HG02981 (cell line): ENCODE measurements around the gene EXOSC10.

ENCODE experiments used
- ATAC-seq: cut with Tn5 transposase; IDR thresholded peaks from one replicate; pipeline ENCODE4 v1.9.1; 2021; ENCODE audit warnings: mild to moderate bottlenecking, moderate library complexity; ENCODE audit not compliant: unreplicated experiment

EXOSC10 gene

DNA sequence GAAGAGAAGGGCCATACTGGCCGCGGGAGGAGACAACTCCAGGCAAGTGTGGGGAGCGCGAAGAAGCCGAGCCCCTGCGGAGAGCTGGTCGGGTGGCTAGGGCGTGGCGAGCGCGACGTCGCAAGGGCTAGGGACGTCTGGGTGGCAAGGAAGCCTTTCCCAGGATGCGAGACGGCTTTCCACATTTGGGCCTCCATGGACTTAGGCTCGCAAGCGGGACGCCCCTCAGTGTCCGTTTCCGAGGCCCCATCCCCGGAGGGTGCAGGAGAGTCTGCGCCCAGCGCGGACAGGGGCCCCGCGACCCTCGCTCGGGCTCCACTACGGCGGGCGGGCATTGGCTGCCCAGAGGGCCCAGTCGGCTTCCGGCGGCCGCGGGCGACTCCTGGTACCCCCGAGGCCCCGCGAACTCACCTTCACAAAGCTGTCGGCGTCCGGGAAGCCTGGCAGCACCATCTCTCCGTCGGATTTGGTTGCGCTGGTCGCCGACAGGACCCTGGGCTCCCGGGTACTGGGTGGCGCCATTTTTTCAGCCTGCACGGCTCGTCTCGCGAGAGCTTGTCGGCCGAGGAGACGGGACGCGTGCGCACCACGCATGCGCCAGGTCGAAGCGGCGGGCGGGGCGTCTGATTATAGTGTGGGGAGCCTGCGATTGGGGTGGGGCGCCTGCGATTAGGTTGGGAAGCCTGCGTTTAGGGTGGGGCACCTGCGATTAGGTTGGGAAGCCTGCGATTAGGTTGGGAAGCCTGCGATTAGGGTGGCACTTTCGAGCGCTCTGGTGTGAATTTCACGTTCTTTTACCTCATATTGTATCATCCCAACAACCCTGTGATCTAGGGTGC is at the start of gene EXOSC10:
Gene EXOSC10, minus strand, starts transcription at position 560 of the 839 bp plus-strand sequence. Its CDS starts 38 bp downstream, at position 522.
- ATAC-seq, result peak; percentile 87

GRCh38 chr1:11147197-11147770 is 47.6 kb upstream of the EXOSC10 start:
- ATAC-seq, result no peak

GRCh38 chr1:11145741-11146140 is 46.1 kb upstream of the EXOSC10 start:
- ATAC-seq, result no peak

GRCh38 chr1:11144570-11145256 is 45.0 kb upstream of the EXOSC10 start:
- ATAC-seq, result no peak

DNA sequence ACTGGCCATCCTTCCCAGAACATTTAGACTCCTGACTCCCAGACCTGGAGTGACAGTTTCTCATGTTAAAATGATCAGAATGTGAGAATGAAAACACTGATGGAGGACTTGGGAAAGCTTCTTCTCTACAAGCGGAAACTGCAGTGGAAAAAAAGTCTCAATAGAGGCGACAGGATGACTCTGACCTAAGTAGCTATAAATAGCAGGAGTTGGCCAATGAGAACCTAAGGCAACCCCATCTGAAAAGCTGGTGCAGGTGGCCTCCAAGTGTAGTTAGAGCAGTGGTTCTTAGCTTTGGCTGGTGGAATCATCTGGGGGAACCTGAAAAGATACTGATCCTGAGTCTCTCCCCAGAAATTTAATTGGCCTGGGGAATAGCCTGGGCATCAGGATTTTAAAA is 44.2 kb upstream of the EXOSC10 start:
- ATAC-seq, result no peak

- no peak for ATAC-seq
These were observed 43.7 kb upstream of the EXOSC10 start for GRCh38 chr1:11143401-11143800.

DNA sequence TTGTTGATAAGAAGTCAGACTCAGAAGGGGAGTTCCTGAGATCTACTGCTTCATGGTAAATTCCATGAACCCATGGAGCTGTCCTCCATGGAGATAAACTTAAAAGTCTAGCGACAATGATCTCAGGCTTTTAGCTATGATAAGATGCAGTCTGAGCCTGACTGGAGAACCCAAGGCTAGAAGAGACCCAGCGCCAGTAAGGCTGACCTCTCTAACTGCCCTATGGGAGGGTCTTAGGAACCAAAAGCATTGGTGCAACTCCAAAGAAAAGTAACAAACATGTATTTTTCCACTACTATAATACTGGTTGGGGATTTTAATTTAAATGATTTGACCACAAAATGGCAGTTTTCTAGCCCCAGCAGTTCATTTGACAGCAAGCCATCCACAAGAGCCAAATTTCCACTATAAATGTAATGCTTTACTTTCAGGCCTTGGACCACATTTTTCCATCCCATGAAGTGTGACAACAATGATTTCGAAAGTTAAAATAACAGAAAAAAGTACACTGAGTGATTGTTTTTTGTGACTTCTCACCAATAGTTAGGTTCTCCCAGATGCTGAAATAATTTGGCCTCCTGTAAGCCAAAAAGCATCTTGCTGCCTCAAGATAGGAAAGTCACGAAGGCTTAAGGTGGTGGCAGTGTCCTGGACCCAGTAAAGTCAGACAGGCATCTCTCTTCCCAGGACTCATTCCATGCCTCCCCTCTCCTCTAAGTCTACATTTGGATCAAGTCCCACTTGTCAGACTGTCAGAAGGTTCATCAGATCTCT is 43.1 kb upstream of the EXOSC10 start:
- no peak for ATAC-seq

DNA sequence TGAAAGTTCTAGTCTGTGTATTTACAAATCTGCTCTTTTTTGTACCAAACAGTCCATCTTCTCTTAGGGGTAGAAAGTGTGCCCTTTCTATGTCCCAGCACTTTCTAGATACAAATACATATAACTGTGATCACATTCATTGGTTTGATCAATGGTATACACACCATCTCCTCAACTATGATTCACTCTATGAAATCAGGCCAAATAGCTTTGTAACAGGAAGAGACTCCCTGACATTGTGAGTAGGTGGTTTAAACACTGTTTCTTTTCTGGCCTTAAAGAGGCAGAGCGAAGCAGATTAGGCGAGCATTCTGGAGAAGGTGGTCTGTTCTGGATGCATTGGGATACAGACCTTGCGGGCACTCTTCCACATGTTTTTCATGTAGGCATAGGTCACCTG is 39.3 kb upstream of the EXOSC10 start:
- no peak for ATAC-seq

- ATAC-seq, result no peak
These were observed 38.4 kb upstream of the EXOSC10 start for GRCh38 chr1:11138029-11138428.

DNA sequence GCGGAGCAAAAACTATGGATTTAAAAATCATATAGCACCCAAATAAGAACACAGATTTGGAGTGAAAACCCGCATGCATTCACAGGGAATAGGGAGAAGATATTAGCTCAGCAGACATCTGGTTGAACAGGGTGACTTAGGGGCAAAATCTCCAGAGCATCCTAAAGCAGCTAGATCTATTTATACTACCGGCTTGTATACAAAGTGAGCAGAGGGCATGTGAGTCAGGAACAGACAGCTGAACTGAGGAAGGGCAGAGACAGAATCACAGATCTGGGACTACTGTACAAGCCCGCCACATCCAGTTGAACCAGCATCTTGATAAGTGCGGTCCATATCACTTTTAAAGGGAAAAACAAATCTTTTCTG is 35.2 kb upstream of the EXOSC10 start:
- ATAC-seq, result no peak

DNA sequence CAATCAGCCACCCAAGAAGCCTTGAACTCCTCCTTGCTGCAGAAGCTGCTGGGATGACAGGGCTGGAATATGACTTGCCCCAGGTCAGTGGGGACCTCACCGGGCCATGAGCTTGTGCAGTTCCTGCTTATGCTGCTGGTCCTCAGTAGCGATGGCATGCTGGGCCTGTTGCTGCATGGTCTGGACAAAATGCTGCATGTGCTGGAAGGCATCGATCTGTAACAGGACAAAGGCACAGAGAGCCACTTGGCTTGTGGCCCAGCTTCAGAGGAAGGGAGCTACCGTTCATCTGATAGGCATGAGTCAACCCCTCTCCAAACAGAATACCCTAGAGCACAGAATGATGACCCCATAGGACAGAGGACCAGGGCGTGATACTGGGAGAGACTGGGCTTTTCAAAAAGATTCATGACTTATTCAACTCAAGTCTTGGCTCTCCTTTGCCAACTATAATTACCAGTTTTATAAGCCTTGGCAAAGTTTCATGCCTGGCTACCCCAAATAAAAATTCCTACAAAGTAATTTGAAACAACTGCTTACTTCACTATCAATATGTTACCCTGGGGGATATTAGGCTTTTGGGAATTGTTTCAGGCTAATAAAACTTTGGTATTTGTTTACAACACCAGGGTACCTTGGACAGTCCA is 34.7 kb upstream of the EXOSC10 start:
- ATAC-seq, result no peak

- no peak for ATAC-seq
These were observed 33.1 kb upstream of the EXOSC10 start for GRCh38 chr1:11132563-11133293.

DNA sequence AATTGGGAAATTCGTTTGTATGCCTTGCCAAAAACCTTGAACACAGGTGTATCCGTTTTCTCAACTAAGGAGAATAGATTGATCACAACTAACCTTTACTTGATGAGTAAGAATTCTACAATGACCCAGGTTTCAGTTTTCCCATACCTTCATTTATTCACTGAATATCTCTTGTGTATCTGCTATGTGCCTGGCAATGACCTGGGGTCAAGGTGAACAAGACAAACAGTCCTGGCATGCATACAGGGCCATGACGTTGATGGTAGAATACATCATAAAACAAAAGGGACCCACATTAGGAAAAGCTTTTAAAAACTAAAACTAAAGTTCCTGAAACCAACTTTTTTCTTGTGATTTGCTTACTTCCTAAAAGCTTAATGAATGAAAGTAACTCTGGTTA is 32.1 kb upstream of the EXOSC10 start:
- ATAC-seq, result no peak

- ATAC-seq, result no peak
These were observed 30.7 kb upstream of the EXOSC10 start for GRCh38 chr1:11130406-11130805.

- no peak for ATAC-seq
These were observed 30.2 kb upstream of the EXOSC10 start for GRCh38 chr1:11129649-11130390.

DNA sequence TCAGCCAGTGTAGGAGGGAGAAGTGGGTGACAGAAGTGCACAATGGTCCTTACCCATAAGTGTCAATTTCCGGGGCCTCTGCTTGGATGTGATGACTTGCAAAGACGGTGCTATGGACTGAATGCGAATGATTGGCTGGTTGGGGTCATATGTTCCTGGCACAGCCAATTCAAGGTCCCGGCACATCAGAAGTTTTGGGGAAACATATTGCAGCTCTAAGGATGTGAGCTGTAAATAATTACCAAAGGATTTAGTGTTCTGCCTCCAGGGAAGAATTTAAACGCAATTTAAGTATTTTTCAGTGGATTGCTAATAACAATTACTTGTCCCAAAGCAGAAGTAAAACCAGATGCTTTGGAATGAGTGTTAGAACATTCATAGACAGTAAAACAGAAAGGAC is 26.9 kb upstream of the EXOSC10 start:
- no peak for ATAC-seq

DNA sequence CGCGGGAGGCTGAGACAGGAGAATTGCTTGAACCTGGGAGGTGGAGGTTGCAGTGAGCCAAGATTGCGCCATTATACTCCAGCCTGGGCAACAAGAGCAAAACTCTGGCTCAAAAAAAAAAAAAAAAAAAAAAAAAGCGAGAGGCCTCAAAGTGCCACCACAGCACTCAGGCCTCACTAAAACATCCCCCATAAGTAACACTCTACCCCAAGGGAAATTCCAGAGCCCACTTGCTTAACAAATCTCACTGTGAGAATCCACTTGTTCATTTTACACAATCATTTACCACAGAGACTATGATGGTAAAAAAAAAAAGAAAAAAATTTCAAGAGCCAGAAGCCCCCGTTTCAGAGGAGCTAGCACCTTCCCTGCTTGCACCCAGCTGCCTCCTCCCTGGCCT is 26.3 kb upstream of the EXOSC10 start:
- no peak for ATAC-seq

- no peak for ATAC-seq
These were observed 25.3 kb upstream of the EXOSC10 start for GRCh38 chr1:11124965-11125364.

- no peak for ATAC-seq
These were observed 16.6 kb upstream of the EXOSC10 start for GRCh38 chr1:11116318-11116717.
